ENCODE data around the gene GPC3.

Gene GPC3

GRCh38 chrX:133965321-133965720 lies 20.1 kb downstream of the GPC3 start:
- DNase-seq = no peak

DNA sequence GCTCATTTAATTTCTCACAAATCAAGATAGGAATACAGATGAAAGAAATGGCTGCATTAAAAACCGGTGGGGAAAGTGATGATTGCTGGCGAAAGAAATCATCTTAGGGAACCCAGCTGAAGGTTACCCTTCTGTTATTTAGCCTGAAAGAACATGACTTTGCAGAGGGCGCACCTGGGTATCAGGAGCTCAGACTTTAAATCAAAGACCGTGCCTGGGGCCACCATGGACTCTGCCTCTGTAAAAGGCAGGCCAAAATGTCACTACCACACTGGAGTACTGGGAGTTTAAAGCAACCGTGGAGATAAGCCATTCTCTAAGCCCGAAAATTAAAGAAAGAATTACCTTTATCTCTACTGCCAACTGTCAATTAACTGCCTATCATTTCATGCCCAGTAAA lies 24.3 kb downstream of the GPC3 start:
- DNase-seq = no peak

DNA sequence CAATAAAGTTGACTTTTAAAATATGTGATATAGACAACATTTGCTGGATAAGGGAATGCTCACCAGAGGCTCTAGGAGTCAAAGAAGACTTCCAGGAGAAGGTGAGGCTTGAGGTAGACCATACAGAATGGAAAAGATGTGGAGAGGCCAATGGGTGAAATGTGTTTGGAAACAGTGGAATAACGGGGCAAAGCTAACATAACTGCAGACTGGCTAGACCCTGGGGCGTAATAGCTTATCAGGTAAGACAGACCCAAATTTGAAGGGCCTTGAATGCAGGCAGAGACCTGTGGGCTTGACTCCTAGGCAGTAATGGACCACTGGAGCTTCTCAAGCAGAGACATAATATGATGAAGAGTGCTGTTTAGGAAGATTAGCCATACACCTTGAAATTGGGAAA lies 25.4 kb downstream of the GPC3 start:
- DNase-seq = no peak

- DNase-seq = no peak
Observed at GRCh38 chrX:133958997-133959688, 26.3 kb downstream of the GPC3 start.

DNA sequence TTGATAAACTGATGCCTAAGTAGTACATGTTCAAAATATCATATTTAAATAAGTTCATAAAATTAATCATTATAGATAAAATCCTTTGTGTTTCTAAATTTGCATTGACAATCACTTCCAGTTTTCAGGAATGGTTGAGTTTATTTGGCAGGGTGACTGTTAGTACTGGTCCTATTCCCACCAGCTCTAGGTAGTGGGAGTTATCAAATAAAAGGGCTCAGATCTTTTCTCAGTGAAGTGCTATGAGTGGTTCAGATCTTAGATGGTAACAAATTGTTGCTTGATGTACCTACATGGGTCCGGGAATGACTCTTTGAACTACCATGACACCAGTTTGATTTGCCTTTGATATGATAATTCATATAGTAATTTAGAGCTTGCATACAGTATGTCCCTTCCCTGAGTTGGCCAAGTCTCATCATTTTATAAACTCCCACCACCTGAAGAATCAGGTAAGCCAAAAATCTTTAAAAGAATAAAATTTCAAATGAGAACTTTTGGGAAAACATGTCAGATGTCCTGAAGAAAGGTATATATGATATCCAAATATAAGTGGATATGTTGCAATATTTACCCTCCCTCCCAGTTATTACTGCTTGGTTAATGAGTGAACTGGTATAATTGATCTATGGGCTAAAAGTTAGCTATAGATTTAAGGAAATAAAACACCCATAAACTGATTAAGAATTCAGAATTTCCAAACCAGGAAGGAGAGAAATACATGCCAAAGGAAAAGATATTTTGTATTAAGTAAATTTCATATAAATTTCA lies 28.6 kb downstream of the GPC3 start:
- DNase-seq = no peak

DNA sequence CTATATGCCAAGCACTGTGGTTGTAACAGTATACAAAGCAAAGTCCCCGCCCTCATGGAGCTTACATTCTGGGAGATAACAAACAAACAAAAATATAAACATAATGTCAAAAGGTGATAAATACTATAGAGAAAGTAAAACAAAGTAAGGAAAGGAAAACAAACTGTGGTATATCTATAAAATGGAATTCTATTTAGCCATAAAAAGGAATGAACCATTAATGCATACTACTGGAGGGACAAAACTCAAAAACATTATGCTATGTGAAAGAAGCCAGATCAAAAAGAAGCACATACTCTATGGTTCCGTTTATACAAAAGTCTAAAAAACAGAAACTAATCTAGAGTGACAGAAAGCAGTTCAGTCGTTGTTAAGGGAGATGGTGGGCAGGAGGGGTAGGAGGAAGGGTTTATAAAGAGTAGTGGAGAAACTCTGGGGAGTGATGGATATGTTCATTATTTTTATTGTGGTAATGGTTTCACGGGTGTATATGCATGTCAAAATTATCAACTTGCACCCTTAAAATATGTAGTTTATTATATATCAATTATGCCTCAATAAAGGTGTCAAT lies 31.5 kb downstream of the GPC3 start:
- DNase-seq = no peak

GRCh38 chrX:133953078-133953477 lies 32.3 kb downstream of the GPC3 start:
- DNase-seq = no peak

GRCh38 chrX:133951098-133951497 lies 34.3 kb downstream of the GPC3 start:
- no peak for DNase-seq

DNA sequence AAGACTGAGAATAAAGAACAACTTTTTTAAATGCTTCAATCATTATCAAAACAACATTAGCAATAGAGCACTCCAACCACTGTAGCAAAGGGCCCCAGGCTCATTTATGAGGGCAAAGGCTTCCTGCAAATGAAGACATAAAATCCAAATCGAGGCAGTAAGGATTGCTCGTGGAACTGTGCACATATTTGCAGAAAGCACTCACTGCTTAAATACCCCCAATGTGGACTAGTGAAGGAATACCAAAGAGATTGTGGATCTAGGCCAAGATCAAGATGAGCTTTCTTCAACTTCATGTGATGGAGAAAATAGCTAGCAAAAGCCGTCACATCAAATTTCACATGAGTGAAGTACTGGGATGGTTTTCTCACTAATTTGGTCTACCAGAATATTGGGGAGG lies 35.2 kb downstream of the GPC3 start:
- DNase-seq = no peak

DNA sequence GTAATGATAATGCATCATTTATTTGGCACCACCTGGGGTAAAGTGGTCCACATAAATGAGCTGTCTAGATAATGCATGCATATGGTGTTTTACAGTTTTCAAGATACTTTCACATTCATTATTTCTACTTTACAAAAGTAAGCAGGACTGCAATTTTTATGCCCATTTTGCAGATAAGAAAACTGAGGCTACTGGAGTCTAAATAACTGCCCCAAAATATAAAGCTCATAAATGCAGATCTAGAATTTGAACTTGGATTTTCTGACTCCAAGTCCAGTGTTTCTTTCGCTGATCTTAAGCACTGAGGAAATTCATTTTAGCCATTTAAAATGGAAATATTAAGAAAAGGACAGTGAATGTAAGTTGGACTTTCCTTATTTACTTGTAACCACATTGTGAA lies 36.5 kb downstream of the GPC3 start:
- DNase-seq = no peak

- no peak for DNase-seq
Observed at GRCh38 chrX:133947996-133948395, 37.4 kb downstream of the GPC3 start.

DNA sequence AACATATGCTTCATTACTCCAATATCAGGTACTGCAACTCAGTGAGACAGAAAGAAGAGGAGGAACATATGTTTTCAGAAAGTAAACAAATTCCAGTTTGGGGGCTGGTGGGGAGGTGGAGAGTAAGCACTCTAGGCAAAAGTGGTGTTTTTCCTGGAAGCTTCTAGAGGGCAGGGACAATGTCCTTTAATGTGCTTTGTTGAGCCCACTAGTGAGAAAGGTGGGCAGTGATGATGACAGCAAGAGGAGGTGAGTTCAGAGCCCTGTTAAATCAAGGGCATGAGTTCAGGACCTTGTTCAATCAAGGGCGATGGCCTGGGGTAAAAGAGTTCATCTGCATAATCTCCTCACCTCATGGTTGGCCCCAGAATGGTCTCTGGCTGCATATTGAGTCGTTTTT lies 38.4 kb downstream of the GPC3 start:
- no peak for DNase-seq

- DNase-seq = no peak
Observed at GRCh38 chrX:133943507-133943906, 41.9 kb downstream of the GPC3 start.

GRCh38 chrX:133939655-133940302 lies 45.6 kb downstream of the GPC3 start:
- DNase-seq = no peak

DNA sequence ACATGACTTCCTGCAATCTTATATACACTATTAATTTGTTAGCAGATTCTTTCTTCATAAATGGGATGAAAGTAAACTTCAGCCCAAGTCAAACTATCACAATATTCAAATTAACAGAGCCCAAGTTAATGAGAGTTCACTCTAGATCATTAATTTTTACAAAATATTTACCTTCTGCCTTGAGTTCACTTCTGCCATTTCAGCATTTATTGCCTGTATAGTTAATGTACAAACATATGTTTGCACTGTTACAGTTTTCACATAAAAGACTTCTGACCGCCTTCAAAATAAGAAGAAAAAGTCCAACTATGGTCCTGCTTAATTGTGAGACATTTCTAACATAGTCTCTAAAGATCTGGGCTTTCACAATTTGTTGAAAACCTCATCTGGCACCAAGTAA lies 46.9 kb downstream of the GPC3 start:
- DNase-seq = no peak

- DNase-seq = no peak
Observed at GRCh38 chrX:133937022-133937421, 48.4 kb downstream of the GPC3 start.

GRCh38 chrX:133935076-133935475 lies 50.3 kb downstream of the GPC3 start:
- no peak for DNase-seq

DNA sequence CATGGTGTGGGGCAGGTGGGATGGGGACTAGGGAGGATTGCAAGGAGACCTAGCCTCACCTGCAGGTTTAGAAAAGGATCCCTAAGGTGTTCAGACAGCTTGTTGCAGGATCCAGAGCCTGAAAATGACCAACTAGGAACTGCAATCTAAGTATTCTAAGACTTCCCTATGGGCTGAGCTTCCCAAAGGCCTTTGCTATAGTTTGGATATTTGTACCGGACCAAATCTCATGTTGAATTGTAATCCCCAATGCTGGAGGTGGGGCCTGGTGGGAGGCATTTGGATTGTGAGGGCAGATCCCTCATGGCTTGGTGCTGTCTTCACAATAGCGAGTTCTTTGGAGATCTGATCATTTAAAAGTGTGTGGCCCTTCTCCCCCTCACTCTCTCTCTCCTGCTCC lies 52.1 kb downstream of the GPC3 start:
- DNase-seq = no peak

- DNase-seq = no peak
Observed at GRCh38 chrX:133929836-133930464, 55.4 kb downstream of the GPC3 start.

GRCh38 chrX:133928365-133928764 lies 57.0 kb downstream of the GPC3 start:
- DNase-seq = no peak

DNA sequence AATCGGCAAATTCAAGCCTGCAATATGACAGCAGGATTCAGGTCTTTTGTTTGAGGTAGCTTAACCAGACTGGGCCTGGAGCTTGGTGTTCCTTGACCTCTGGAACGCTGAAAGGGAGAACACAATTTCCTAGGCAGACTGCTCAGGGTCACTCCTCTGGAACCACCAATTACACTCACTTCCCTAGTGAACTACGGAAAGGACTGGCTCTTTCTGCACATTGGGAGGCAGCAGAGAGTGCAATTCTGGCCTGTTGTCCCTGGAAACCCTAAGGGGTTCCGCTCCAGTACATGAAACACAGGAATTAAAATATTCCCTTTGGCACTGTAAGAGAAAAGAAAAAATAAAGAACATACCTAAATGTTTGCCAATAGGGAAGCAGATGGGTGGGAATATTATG lies 58.6 kb downstream of the GPC3 start:
- DNase-seq = no peak

GRCh38 chrX:133926099-133926498 lies 59.3 kb downstream of the GPC3 start:
- DNase-seq = no peak

- no peak for DNase-seq
Observed at GRCh38 chrX:133924548-133924947, 60.8 kb downstream of the GPC3 start.

All from EL (cell line).